Neural cell (in vitro differentiated cells): ENCODE measurements around the gene FIGLA. TPM values are rescaled to one million over a fixed set of nuclear protein-coding genes. Genes with fewer than 3 reads are reported as not detected.

ENCODE experiments used
- H2AFZ ChIP-seq: fragments of 200-600, 300-800 bp; sonication (generic), shearing (Covaris generic); 2 replicates; pipeline ENCODE4 v1.6.0; 2014; ENCODE audit warnings: low read depth, mild to moderate bottlenecking, antibody characterized with exemption, low read length, moderate library complexity
- H3F3A ChIP-seq: fragments of 200-600 bp; shearing (Covaris generic); 2 replicates; pipeline ENCODE4 v1.6.1; 2016; ENCODE audit warnings: mild to moderate bottlenecking, moderate library complexity, mixed read lengths, antibody characterized with exemption, low read length; ENCODE audit not compliant: insufficient read depth, poor library complexity, severe bottlenecking
- H3K27ac ChIP-seq: fragments of 200-600, 300-800 bp; sonication (generic), shearing (Covaris generic); 2 replicates; pipeline ENCODE4 v1.5.1; 2014; ENCODE audit warnings: mild to moderate bottlenecking, low read length, moderate library complexity
- H3K27me3 ChIP-seq: fragments of 300-800, 200-600 bp; sonication (generic), shearing (Covaris generic); 2 replicates; pipeline ENCODE4 v1.6.0; 2014; ENCODE audit warnings: mild to moderate bottlenecking, low read depth, low read length, moderate library complexity; ENCODE audit not compliant: insufficient read depth
- H3K36me3 ChIP-seq: fragments of 300-800, 200-600 bp; sonication (generic), shearing (Covaris generic); 2 replicates; pipeline ENCODE4 v1.5.1; 2014; ENCODE audit warnings: mild to moderate bottlenecking, antibody characterized with exemption, low read length, moderate library complexity; ENCODE audit not compliant: insufficient read depth
- H3K4me2 ChIP-seq: fragments of 300-800, 200-600 bp; sonication (generic), shearing (Covaris generic); 2 replicates; pipeline ENCODE4 v1.6.0; 2014; ENCODE audit warnings: mild to moderate bottlenecking, low read length
- H3K4me3 ChIP-seq: fragments of 300-800, 200-600 bp; sonication (generic), shearing (Covaris generic); 2 replicates; pipeline ENCODE4 v1.5.1; 2014; ENCODE audit warnings: mild to moderate bottlenecking, low read length, moderate library complexity
- H3K79me2 ChIP-seq: fragments of 200-600 bp; shearing (Covaris generic); replicated peaks from 2 replicates; pipeline ENCODE4 v1.6.0; 2014; ENCODE audit warnings: mild to moderate bottlenecking, low read length, moderate library complexity; ENCODE audit not compliant: insufficient read depth
- H3K9ac ChIP-seq: fragments of 300-800, 200-600 bp; sonication (generic), shearing (Covaris generic); 2 replicates; pipeline ENCODE4 v1.6.1; 2016; ENCODE audit warnings: mild to moderate bottlenecking, low read length, mixed read lengths
- H3K9me2 ChIP-seq: fragments of 200-600 bp; shearing (Covaris generic); 2 replicates; pipeline ENCODE4 v1.6.1; 2016; ENCODE audit warnings: mild to moderate bottlenecking, low read length, mixed read lengths; ENCODE audit not compliant: insufficient read depth
- H3K9me3 ChIP-seq: fragments of 200-600, 300-800 bp; sonication (generic), shearing (Covaris generic); 2 replicates; pipeline ENCODE4 v1.6.1; 2016; ENCODE audit warnings: mild to moderate bottlenecking, mixed run types, low read length, moderate library complexity, mixed read lengths
- H4K20me1 ChIP-seq: fragments of 200-600 bp; shearing (Covaris generic); 2 replicates; pipeline ENCODE4 v1.6.1; 2016; ENCODE audit warnings: mild to moderate bottlenecking, mixed run types; ENCODE audit not compliant: insufficient read depth
- CTCF ChIP-seq: fragments of 450-650 bp; IDR thresholded peaks from 2 replicates; pipeline ENCODE4 v1.5.1; 2014; ENCODE audit warnings: antibody characterized with exemption, mild to moderate bottlenecking, moderate library complexity; ENCODE audit not compliant: poor library complexity, severe bottlenecking
- EP300 ChIP-seq: fragments of 450-650 bp; conservative IDR thresholded peaks from 2 replicates; pipeline ENCODE4 v1.6.1; 2014; ENCODE audit warnings: antibody characterized with exemption, mild to moderate bottlenecking, moderate library complexity; ENCODE audit not compliant: poor library complexity, severe bottlenecking
- EZH2 ChIP-seq: fragments of 200-600, 300-800 bp; shearing (Covaris generic), sonication (generic); IDR thresholded peaks from 2 replicates; pipeline ENCODE4 v1.6.1; 2014; ENCODE audit warnings: antibody characterized with exemption, low read length, borderline replicate concordance, mild to moderate bottlenecking; ENCODE audit not compliant: insufficient read depth, poor library complexity, severe bottlenecking
- MXI1 ChIP-seq: fragments of 450-650 bp; conservative IDR thresholded peaks from 2 replicates; pipeline ENCODE4 v1.6.1; 2014; ENCODE audit warnings: antibody characterized with exemption, mild to moderate bottlenecking; ENCODE audit not compliant: poor library complexity, severe bottlenecking
- POLR2AphosphoS5 ChIP-seq: IDR thresholded peaks from 2 replicates; pipeline ENCODE4 v1.6.1; 2012
- RAD21 ChIP-seq: fragments of 450-650 bp; conservative IDR thresholded peaks from 2 replicates; pipeline ENCODE4 v1.6.1; 2014; ENCODE audit warnings: antibody characterized with exemption, mild to moderate bottlenecking, moderate library complexity
- REST ChIP-seq: IDR thresholded peaks from 2 replicates; pipeline ENCODE4 v1.6.1; 2012; ENCODE audit warnings: borderline replicate concordance
- SMC3 ChIP-seq: fragments of 450-650 bp; conservative IDR thresholded peaks from 2 replicates; pipeline ENCODE4 v1.6.1; 2014; ENCODE audit warnings: antibody characterized with exemption, mild to moderate bottlenecking, moderate library complexity; ENCODE audit not compliant: poor library complexity
- TAF1 ChIP-seq: IDR thresholded peaks from 2 replicates; pipeline ENCODE4 v1.6.1; 2012; ENCODE audit warnings: low read depth
- polyA plus RNA-seq: library from polyadenylated mRNA; depleted of rRNA; stranded (reverse); fragments of >200 nt; gene quantifications from 2 replicates; pipeline ENCODE4 v1.2.3, GENCODE V29; 2014
- small RNA-seq, 3 experiments: library from RNA; depleted of rRNA; stranded (forward); fragments of <200 nt; gene quantifications; one replicate each; pipeline ENCODE3, GENCODE V24; 2012

Gene FIGLA
- polyA plus RNA-seq, 1 donor from 2014 or later: not detected

- Histone ChIP-seq H4K20me1 (no peaks in the 10 kb centered on the region), H3K79me2 (peaks cover 49% of the 10 kb centered on the region), H3K27me3 (no peaks in the 10 kb centered on the region), H3K4me3 (no peak overlapping the region), H3K4me2 (no peak overlapping the region), H3F3A (no peaks in the 10 kb centered on the region), H3K27ac (no peak overlapping the region), H3K9ac (no peak overlapping the region), H3K36me3 (no peaks in the 10 kb centered on the region), H2AFZ (no peak overlapping the region), H3K9me3 (no peaks in the 10 kb centered on the region), H3K9me2 (no peaks in the 10 kb centered on the region)
- TF ChIP-seq RAD21 (no peak), EZH2 (no peak), CTCF (no peak), SMC3 (no peak)
Measured at GRCh38 chr2:70729647-70730046, 60.8 kb downstream of the FIGLA start.

- H3K79me2 ChIP-seq: peaks cover 40% of the 10 kb centered on the region
- H3K9ac ChIP-seq: no peak overlapping the region
- no peaks in the 10 kb centered on the region for H3K27me3 ChIP-seq
- H3K4me2 ChIP-seq: no peak overlapping the region
- no peak overlapping the region for H3K4me3 ChIP-seq
- H3K36me3 ChIP-seq: no peaks in the 10 kb centered on the region
- no peaks in the 10 kb centered on the region for H3K9me3 ChIP-seq
- no peaks in the 10 kb centered on the region for H3F3A ChIP-seq
- H4K20me1 ChIP-seq: no peaks in the 10 kb centered on the region
- H2AFZ ChIP-seq: no peak overlapping the region
- TF ChIP-seq POLR2AphosphoS5 (no peak), CTCF (no peak), EZH2 (no peak), TAF1 (no peak), MXI1 (no peak), REST (no peak), SMC3 (no peak), RAD21 (no peak), EP300 (no peak)
- no peak overlapping the region for H3K27ac ChIP-seq
- no peaks in the 10 kb centered on the region for H3K9me2 ChIP-seq
Measured at GRCh38 chr2:70728128-70728527, 62.3 kb downstream of the FIGLA start.

Small RNAs within 50 kb of the gene (small RNA-seq; reads per million reads assigned to genes)
- gene HMGN2P21: 0 to 0.08 (median 0) reads per million in 3 experiments

Other genes with a start within 250 kb of the FIGLA start
- gene TGFA, start 236.8 kb downstream of the FIGLA start, polyA plus RNA-seq: 0.85 and 0.92 TPM in 2 replicates
- gene ADD2, start 22.4 kb downstream of the FIGLA start, polyA plus RNA-seq: 52.5 and 73.6 TPM in 2 replicates
- gene CLEC4F, start 30.0 kb upstream of the FIGLA start, polyA plus RNA-seq: not detected in 2 replicates
- gene CD207, start 45.2 kb upstream of the FIGLA start, polyA plus RNA-seq: not detected in 2 replicates
- 0.66 and 0.74 TPM in 2 replicates for gene VAX2, start 109.9 kb upstream of the FIGLA start, polyA plus RNA-seq
- gene ATP6V1B1, start 145.3 kb upstream of the FIGLA start, polyA plus RNA-seq: 0.12 and 0.42 TPM in 2 replicates
- not detected in 2 replicates for gene ANKRD53, start 188.0 kb upstream of the FIGLA start, polyA plus RNA-seq
- 30.3 and 48.2 TPM in 2 replicates for gene TEX261, start 204.2 kb upstream of the FIGLA start, polyA plus RNA-seq